Nephron (organoid): ENCODE measurements around the gene MALAT1.

Experiments used
- H3K27ac Mint-ChIP-seq, 3 experiments: 2 replicates each; pipeline ENCODE4 v1.8.0; 2020; ENCODE audit warnings: mixed read lengths in 3 of 3, mild to moderate bottlenecking in 2 of 3, moderate library complexity in 1 of 3
- H3K27me3 Mint-ChIP-seq: 2 replicates; pipeline ENCODE4 v1.8.0; 2021; ENCODE audit warnings: low read depth, mild to moderate bottlenecking, moderate library complexity, mixed read lengths
- H3K36me3 Mint-ChIP-seq: 2 replicates; pipeline ENCODE4 v1.8.0; 2020; ENCODE audit warnings: low read depth, mixed read lengths
- H3K4me1 Mint-ChIP-seq: 2 replicates; pipeline ENCODE4 v1.8.0; 2020; ENCODE audit warnings: mixed read lengths
- H3K4me3 Mint-ChIP-seq, 3 experiments: 2 replicates each; pipeline ENCODE4 v1.8.0; 2020; ENCODE audit warnings: mild to moderate bottlenecking in 3 of 3, mixed read lengths in 3 of 3, moderate library complexity in 2 of 3
- H3K9me3 Mint-ChIP-seq: 2 replicates; pipeline ENCODE4 v1.8.0; 2020; ENCODE audit warnings: mixed read lengths
- CTCF ChIP-seq, 3 experiments: fragments of 200-600 bp; sonication (generic); IDR thresholded peaks; one replicate each; pipeline ENCODE4 v1.5.0; 2021; ENCODE audit warnings: antibody characterized with exemption in 3 of 3; ENCODE audit not compliant: unreplicated experiment in 3 of 3

Gene MALAT1

GRCh38 chr11:65479184-65480145, 19.4 kb upstream of the MALAT1 start:
- TF ChIP-seq CTCF (IDR thresholded peaks at IDR 0.05; ENCODE audit: unreplicated experiment in 3 of 3) = peak in 2 of 3 experiments; percentile 21 to 32
- H3K36me3 Mint-ChIP-seq = no peaks in the 10 kb centered on the region
- H3K27ac Mint-ChIP-seq = peak overlapping the region; percentile 85 to 98 (median 92)
- H3K27me3 Mint-ChIP-seq = no peaks in the 10 kb centered on the region
- H3K4me3 Mint-ChIP-seq = peak overlapping the region; percentile 49 to 81 (median 74)
- H3K4me1 Mint-ChIP-seq = peaks cover 45% of the 10 kb centered on the region
- no peaks in the 10 kb centered on the region for H3K9me3 Mint-ChIP-seq

GRCh38 chr11:65482306-65482850, 16.5 kb upstream of the MALAT1 start:
- H3K9me3 Mint-ChIP-seq = no peaks in the 10 kb centered on the region
- H3K27me3 Mint-ChIP-seq = no peaks in the 10 kb centered on the region
- no peaks in the 10 kb centered on the region for H3K36me3 Mint-ChIP-seq
- H3K4me1 Mint-ChIP-seq = peaks cover 54% of the 10 kb centered on the region
- H3K27ac Mint-ChIP-seq = peak overlapping the region; percentile 34 to 89 (median 71)
- TF ChIP-seq CTCF (IDR thresholded peaks at IDR 0.05; ENCODE audit: unreplicated experiment in 3 of 3) = no peak
- H3K4me3 Mint-ChIP-seq = no peak overlapping the region

DNA sequence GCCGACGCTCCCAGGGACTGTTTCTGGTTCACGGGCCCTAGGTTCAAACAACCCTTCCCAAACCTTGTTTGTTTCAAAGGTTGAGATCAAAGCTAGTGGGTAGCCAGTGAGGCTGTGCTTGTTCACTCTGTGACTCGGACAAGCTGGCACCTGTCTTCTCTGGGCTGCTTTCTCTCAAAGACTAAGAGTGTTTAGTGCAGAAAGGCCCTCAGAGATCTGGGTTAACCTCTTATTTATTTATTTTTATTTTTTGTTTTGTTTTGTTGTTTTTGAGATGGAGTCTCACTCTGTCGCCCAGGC, 13.0 kb upstream of the MALAT1 start:
- TF ChIP-seq CTCF (IDR thresholded peaks at IDR 0.05; ENCODE audit: unreplicated experiment in 3 of 3) = no peak
- Mint-ChIP-seq H3K4me3 (peak overlapping the region in 1 of 3 experiments; percentile 38), H3K27ac (peak overlapping the region; percentile 94 to 100 (median 98)), H3K9me3 (no peaks in the 10 kb centered on the region), H3K27me3 (peaks cover 3% of the 10 kb centered on the region), H3K4me1 (peaks cover 65% of the 10 kb centered on the region), H3K36me3 (no peaks in the 10 kb centered on the region)

DNA sequence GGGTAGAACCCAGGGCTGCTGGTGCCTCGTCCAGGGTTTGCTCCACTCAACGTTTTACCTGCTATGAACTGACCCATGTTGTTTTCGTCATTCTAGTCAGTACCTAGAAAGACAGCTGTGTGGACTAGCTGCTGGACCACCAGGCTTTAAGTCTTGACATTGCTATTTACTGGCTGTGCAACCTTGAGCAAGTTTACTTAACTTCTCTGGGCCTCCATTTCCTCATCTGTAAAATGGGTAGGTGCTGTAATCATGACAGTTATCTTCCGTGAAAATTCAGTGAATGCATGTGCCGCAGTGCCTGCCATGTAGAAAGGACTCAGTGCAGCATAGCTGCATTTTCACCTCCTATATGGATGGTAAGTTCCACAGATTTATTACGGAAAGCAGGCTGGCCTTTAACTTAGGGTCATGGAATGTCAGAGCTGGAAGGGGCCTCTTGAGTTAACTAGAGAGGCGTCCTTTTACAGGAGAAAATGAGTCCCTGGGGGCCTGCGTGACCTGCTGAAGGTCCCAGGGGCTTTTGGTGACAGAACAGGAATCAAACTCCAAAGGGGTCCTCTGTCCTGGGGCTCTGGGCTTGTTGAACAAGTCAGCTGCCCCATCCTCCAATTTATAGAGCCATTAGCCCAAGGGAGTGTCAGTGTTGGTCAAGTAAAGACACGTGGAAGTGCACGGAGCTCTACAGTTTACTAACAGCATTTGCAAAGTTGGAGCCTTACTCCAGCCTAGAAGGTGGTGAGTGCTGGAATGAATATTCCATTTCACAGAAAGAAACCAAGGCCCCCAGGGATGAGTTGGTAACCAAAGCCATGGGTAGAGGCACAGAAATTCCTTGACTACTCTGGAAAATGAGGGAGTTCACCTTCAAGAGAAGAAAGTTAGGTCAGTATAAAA, 12.0 kb upstream of the MALAT1 start:
- Mint-ChIP-seq H3K4me3 (peak overlapping the region; percentile 45 to 47 (median 45)), H3K27me3 (peaks cover 3% of the 10 kb centered on the region), H3K9me3 (no peaks in the 10 kb centered on the region), H3K36me3 (no peaks in the 10 kb centered on the region), H3K4me1 (peaks cover 69% of the 10 kb centered on the region), H3K27ac (peak overlapping the region; percentile 98 to 100 (median 100))
- no peak for TF ChIP-seq CTCF (IDR thresholded peaks at IDR 0.05; ENCODE audit: unreplicated experiment in 3 of 3)

- Mint-ChIP-seq H3K27me3 (peaks cover 3% of the 10 kb centered on the region), H3K36me3 (no peaks in the 10 kb centered on the region), H3K9me3 (no peaks in the 10 kb centered on the region), H3K27ac (peak overlapping the region; percentile 98 to 100 (median 100)), H3K4me1 (peaks cover 74% of the 10 kb centered on the region), H3K4me3 (peak overlapping the region; percentile 45 to 47 (median 45))
- no peak for TF ChIP-seq CTCF (IDR thresholded peaks at IDR 0.05; ENCODE audit: unreplicated experiment in 3 of 3)
Measured at GRCh38 chr11:65487467-65488272, 11.2 kb upstream of the MALAT1 start.
